KG1 (cell line): ENCODE measurements around the gene KRTAP10-1.

Source experiments
- DNase-seq: peaks from one replicate; lab custom pipeline; 2025; lab: John Stamatoyannopoulos, UW

Gene KRTAP10-1

DNA sequence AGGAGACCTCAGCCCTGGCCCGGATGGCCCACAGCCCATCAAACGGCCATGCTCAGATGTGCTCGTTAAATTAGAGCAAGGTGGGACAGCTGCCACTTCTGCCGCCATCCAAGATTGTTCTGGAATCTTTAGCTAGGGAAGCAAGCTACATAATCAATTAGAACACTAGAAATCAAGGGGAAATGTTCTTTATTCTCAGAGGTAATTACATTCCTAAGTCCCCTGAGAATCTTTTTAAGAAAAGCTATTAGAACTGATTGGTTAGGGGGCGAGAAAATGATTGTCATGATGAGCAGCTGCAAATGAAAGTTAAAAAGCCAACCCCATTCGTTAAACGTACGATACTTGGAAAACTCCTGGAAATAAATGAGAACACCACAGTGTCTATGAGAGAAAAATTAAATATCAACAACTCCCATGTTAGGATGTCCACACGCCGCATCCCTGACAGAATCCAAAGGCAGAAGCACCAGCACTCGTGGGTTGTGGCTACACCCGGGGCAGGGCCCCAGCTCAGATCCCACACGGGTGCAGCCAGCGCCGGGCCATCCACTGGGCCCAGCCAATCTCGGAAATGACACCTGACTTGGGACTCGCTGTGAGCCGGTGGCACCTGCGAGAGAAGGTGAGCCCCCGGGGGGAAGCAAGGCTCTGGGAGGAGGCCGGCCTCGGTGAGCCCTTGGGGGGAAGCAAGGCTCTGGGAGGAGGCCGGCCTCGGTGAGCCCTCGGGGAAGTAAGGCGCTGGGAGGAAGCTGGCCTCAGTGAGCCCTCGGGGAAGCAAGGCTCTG, 37.6 kb downstream of the KRTAP10-1 start:
- no peak for DNase-seq

DNA sequence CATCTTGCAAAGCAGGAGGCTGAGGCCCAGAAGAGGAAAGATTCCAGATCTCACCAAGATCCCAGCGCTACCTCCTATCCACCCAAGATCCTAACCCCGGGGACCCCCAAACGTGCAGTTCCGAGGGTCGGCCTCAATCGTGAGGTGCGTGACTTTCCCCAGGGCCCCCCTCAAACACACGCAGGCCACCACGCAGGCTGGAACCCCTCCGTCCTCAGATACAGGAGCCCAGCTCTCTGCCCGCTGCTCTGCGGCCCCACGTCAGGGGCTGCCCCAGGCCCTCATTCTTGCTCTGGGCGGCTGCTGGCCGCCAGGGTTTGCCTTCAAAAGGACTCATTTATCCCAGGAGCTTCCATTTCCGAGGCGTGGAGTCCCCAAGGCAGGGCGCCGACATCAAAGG, 39.9 kb downstream of the KRTAP10-1 start:
- DNase-seq: no peak

DNA sequence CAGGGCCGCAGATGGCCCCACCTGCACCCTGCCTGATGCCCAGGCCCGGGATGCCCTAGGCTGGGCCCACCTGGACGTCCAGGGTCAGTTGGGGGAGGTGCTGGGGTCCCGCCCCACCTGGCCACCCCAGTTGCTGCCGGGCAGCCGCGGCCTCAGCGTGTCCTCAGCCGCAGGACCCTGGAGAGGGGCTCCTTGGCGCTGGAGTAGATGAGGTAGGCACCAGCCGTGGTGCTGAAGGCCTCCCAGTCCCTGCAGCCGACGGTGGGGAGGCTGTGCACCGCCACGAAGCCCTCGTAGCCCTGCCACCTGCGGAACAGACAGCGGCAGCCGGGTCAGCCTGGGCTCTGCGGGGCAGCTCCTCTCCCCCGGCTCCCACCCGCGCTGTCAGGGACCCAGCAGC, 40.4 kb downstream of the KRTAP10-1 start:
- no peak for DNase-seq

DNA sequence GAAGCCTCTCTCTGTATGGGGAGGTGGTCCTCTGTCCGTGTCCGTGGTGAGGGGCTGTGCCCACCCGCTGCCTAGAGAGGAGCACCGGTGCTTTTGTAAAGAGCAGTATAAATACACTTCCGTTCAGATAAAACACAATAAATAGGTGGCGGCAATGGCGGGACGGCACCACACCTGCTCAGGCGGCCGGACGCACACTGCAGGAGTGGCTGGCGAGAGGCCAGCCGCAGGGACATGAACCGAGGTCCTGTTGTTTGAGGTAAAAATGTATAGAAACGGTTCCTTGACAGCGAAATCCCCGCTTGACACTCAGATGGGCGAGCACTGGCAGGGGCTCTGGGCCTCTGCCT, 40.8 kb downstream of the KRTAP10-1 start:
- no peak for DNase-seq

DNA sequence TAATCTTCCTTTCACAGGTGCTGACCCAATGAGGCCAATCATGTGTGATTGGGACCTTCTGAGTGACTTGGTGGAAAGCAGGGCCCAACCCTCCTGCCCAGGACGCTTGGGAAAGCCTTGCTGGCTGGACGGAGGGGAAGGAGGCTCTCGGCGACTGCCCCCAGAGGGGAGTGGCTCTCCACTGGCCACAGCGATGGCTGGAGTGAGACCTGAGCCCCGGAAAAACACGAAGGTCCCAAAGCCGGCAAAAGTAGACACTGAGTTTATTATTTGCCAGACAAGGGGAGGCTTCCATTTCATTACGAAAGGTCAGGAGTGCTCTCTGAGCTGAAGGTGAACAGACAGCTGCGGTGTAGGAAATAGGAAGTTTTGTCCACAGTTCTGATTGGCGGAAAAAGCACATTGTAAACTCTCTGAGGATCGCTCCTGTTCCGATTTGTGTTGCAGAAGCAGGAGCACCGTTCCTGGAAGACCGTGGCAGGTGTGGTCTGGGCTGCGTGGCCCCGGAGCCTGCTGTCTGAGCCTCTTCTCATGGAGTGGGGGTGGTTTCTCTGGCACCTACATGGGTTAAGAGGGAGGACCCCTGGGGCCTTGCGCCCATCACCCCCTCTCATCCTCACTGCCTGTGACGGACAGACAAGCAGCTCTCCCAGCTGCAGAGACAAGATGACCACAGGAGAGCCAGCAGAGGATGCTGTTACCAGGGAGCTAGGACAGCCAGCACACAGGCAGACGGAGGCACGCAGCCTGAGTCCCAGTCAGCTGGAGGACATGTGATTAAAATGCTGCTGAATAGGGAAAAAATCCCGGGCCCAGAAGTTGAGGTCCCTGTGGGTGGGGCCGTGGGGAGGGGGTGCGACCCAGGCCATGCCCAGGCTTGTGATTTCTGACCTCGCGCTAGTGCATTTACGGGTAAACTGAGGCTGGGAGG, 41.5 kb downstream of the KRTAP10-1 start:
- DNase-seq: no peak

DNA sequence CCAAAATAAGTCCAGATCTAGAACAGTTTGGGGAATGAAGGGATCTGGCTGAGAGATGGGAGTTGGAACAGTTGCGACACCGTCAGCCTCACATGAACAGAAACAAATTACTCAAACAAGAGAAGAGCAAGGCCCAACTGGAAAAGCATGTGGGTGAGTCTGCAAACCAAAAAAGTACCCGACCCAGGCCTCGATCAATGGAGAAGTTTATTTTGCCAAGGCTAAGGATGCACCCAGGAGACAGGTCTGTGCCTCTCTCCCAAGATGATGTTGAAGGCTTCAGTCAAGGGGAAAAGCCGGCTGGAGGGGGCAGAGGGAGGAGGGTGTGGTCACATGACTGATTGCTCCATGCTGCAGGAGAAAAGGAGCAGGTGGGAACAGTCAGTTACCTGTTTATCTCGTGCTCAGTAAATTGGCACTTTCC, 42.3 kb downstream of the KRTAP10-1 start:
- DNase-seq: no peak

DNA sequence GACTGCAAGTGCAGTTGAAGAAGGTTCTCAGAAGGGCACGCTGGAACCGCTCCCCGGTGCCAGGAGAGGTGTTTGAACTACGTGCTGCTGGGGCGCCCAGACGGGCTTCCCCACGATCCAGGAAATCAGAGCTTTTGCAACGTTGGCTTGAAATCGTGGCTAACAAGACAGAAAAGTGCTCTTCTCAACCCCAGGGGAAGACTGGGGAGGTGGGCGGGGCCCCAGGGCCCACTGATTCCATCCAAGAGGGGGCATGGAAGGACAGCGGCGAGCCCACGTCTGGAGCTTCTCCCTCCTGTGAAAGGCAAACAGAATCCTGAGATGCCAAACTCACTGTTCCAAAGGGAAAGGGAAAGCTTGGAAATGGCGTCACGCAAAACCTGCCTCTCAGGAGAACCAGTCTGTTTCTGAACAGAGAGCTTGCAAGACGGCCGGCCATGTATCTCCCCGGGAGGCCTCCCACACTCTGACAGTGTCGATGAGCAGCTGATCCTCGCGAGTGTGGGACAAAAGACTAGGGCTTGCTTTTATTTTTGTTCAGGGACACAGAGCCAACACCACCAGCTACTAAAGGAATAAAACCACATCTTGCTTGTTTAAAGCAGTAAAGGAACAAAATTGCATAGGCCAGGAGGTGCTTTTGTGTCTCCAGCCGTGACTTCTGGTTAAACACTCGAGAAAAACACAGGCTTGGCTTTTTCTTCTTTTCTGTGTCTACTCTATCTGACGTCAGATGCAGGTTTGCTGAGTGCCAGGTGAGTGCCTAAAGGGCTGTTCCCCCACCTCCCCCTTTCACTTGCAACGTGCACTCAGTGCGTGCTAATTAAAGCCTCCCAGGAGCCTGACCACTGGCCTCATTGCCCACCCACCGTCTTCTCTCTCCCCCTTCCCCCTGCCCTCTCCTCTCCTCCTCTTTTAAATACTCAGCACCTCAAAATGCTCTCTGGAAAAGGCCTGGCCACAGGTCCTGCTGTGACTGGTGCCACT, 43.1 kb downstream of the KRTAP10-1 start:
- no peak for DNase-seq

DNA sequence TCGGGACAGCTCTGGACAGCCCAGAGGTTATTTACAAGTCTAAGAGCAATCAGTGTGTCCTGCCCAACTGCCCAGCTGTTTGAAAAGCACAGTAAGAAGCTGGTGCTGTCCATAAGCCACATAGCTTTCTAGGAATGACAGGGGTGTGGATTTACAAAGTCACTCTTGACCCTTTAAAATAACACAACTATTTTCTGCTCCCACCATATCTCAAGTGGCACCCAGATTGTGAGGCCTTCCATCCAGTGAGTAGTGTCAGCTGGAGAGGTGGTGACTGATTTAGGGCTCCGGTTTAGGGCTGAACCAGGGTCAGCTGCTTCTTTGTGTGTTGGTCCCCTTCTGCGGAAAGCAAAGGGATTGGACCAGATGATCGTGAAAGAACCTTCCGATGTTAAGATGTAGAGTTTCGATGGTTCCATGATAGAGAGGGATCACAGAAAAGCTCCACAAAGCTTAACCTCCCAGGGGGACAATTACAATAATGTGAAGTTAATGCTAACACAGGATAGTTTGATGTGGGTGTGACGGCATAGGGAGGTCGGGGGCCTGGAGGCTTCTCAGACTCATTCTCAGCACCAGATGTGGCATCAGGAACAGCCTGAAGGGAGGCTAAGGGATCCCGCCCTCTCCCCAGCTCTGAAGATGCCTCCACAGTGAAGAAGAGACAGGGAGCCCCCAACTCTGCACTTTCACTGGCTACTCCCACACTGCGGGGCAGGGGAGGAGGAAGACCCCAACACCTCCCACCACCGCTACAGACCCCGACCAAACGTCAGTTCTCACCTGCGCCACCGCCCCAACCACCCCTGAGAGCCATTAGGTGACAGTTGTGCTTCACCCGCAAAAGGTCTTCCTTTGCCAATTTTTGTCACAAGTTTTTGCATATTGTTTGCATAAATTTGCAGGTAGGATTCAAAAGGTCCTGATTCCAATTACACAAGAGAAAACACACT, 44.1 kb downstream of the KRTAP10-1 start:
- DNase-seq: no peak

DNA sequence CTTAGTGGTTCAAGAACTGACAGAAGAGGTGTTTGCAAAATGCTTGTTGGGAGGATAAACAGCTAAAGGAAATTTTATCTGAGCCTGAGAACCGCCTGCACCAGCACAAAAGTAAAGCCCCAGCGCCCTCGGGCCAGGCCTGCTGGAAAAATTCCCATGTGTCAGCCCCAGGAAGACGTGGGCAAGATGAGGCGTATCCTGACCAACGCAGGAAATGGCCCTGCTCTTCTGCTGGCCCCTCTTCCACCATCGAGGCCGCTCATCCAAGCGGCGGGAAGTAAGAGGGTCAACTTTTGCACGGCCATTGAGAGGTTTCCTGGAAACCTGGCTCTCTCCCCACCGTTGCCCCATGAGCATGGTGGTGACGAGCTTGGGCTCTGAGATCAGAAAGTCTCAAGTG, 45.0 kb downstream of the KRTAP10-1 start:
- no peak for DNase-seq

DNA sequence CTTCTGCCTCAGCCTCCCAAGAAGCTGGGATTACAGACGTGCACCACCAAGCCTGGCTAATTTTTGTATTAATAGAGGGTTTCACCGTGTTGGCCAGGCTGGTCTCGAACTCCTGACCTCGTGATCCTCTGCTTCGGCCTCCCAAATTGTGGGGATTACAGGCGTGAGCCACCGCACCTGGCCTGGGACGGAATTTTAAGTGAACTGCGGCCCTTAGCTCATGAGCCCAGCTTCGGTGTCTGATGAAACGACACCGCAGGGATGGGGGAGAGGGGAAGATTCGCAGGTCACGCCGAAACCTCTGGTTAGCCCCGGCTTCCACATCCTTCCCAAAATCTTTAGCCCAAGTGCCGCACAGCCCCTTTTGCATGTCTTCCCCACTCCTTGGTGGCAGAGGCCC, 45.6 kb downstream of the KRTAP10-1 start:
- DNase-seq: no peak

DNA sequence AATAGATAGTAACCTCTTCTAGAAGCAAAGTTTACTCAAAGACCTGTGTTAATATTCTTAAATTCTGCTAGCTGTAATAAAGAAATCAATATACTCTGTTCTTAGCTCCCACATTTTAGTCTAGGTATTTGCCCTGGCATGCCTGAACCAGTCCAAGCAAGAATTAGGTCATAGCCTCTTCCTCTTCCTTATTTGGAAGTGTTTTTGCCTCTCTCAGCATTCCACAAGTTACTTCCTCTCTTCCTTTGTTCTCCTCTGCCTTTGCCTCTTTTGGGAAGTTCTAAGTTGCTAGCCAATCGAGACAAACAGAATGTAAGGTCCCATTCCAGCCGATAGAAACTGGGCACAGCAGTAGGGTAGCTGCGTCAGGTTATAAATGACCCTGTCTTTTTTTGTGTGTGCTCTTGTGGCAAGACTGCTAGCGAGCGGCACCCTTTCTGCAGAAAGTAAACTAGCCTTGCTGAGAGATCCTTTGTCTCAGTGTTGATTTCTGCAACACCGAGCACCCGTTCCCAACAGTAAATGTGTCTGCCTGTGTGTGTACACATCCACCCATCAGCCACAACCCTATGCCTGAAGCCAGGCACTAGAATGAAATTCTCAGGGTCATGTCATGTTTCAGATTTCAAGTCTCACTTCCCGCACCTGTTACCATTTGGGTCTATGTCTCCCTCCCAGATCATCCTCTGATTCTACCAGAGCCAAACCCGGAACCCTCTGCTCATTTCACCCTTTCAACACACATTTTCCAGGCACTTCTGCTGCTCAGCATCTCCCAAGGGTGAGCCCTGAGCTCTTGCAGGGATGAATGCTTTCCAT, 47.2 kb downstream of the KRTAP10-1 start:
- DNase-seq: no peak

DNA sequence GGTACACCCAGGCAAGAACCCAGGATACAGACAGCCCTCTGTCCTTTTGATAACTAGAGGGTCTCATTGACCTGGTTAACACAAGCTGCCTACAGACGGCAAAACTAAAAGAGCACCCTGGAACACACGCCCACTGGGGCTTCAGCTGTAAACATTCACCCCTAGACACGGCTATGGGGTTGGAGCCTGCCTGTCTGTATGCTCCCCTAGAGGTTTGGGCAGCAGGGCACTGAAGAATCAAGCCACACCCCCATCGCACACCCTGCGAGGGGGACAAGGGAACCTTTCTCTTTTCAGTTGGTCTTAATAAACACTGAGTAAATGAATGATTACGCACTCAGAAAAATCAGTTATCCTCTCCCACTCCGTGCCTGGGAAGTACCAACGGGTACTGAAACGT, 49.2 kb downstream of the KRTAP10-1 start:
- no peak for DNase-seq

DNA sequence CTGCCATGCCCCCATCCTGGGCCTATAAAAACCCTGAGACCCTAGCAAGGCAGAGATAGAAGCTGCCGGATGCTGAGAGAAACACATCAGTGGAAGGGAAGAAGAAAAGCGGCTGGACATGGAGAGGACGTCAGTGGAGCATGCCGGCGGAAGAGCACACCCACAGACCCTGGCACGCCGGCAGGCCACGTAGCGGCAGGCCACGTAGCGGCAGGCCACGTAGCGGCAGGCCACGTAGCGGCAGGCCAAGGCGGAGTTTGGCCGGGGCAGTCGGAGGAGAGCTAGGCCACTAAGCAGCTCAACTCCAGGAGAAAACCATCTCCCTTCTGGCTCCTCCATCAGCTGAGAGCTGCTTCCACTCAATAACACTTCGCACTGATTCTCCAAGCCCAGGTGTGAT, 49.6 kb downstream of the KRTAP10-1 start:
- no peak for DNase-seq

DNA sequence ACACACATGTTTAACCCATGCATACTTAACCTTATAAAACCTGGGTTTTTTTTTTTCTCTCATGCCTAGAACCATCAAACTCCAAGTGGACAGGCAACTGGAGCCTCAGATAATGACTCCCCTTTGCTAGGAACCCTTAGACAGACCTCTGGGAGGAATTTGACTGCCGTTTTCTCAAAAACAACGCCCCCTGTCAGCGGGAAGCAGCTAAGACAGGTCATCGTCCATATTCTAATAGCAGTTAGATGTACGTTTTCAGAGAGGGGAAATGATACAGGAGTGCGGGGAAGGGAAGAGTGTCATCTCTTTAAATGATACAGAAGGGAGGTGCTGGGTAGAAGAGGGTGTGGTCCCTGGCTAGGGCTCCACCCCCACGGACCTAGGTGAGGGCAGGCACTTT, 50.0 kb downstream of the KRTAP10-1 start:
- DNase-seq: no peak
